Erythroblast (primary cell): Measurements from ENCODE around the gene EHBP1.

Source experiments
- GATA1 ChIP-seq: IDR thresholded peaks from 2 replicates; pipeline ENCODE4 v1.6.1; 2011; ENCODE audit warnings: low read depth, mild to moderate bottlenecking, control low read depth, low read length, moderate library complexity
- POLR2A ChIP-seq: IDR thresholded peaks from 2 replicates; pipeline ENCODE4 v1.6.1; 2011; ENCODE audit warnings: mild to moderate bottlenecking, low read length

- TF ChIP-seq POLR2A: no peak
- TF ChIP-seq GATA1: no peak
These were observed 111.8 kb downstream of the EHBP1 start for GRCh38 chr2:62817348-62817747.
